Transverse colon (tissue), 4 donors: ENCODE results near the gene PTPRC. TPM values are rescaled to one million over a fixed set of nuclear protein-coding genes. Genes with fewer than 3 reads are reported as not detected.

Experiments used
- DNase-seq: peaks from one replicate; pipeline ENCODE4 v3.0.0-alpha.2; 2019
- H3K27ac ChIP-seq, 4 donors: fragments of 200-600 bp; sonication (generic); 2 replicates each; pipeline ENCODE4 v1.5.1; 2016 to 2018; ENCODE audit warnings: inconsistent platforms in 4 of 4
- H3K27me3 ChIP-seq: fragments of 200-600 bp; sonication (generic); 2 replicates; pipeline ENCODE4 v1.5.1; 2017; ENCODE audit warnings: inconsistent platforms
- H3K36me3 ChIP-seq, 4 donors: fragments of 200-600 bp; sonication (generic); 2 replicates each; pipeline ENCODE4 v1.5.1; 2017 to 2019; ENCODE audit warnings: inconsistent platforms in 4 of 4
- H3K4me1 ChIP-seq, 4 donors: fragments of 200-600 bp; sonication (generic); 2 replicates each; pipeline ENCODE4 v1.5.1; 2017 to 2020; ENCODE audit warnings: inconsistent platforms in 4 of 4
- H3K4me3 ChIP-seq, 4 donors: fragments of 200-600 bp; sonication (generic); 1 replicate in 1 of 4; 2 replicates in 3 of 4; pipeline versions ENCODE4 v1.5.1 to v1.6.1; 2017 to 2019; ENCODE audit warnings: inconsistent platforms in 4 of 4
- H3K9me3 ChIP-seq, 2 donors: fragments of 200-600 bp; sonication (generic); 2 replicates each; pipeline ENCODE4 v1.5.1; 2017 to 2019; ENCODE audit warnings: inconsistent platforms in 2 of 2
- CTCF ChIP-seq, 5 experiments: fragments of 200-600 bp in 3 of 5; fragments of 450-650 bp in 2 of 5; sonication (generic) in 3 of 5; IDR thresholded peaks; 1 replicate in 2 of 5; 2 replicates in 3 of 5; pipeline ENCODE4 v1.5.1; 2016 to 2017; ENCODE audit warnings: antibody characterized with exemption in 5 of 5, inconsistent platforms in 3 of 5, mild to moderate bottlenecking in 2 of 5, moderate library complexity in 1 of 5
- EP300 ChIP-seq: sonication (generic); formaldehyde crosslinking; IDR thresholded peaks from one replicate; pipeline ENCODE4 v1.6.1; 2017; ENCODE audit warnings: antibody characterized with exemption, low read depth
- POLR2A ChIP-seq: fragments of 450-650 bp; IDR thresholded peaks from one replicate; pipeline ENCODE4 v1.6.1; 2016; ENCODE audit warnings: antibody characterized with exemption, mild to moderate bottlenecking, moderate library complexity
- POLR2AphosphoS5 ChIP-seq, 3 donors: sonication (generic); formaldehyde crosslinking; IDR thresholded peaks; one replicate each; pipeline ENCODE4 v1.6.1; 2016; ENCODE audit warnings: antibody characterized with exemption in 3 of 3
- WGBS, 2 donors: methylation state at CpG; one replicate each; pipeline ENCODE4 v1.1.5; 2018; ENCODE audit warnings: low coverage in 1 of 2; 5-methylcytosine and 5-hydroxymethylcytosine counted together
- in situ Hi-C, 4 donors: fragments of 200-750 bp; cut with MboI; loops; one replicate each; pipeline versions ENCODE4 v1.15.0 to v1.15.1; 2017; ENCODE audit warnings: low sequenced_read_pairs in 3 of 4, low pct_ligation_motif_present in 1 of 4, low pct_unique_long_range_greater_than_20kb in 1 of 4
- intact Hi-C: fragments of 100-400 bp; cut with DNase I; formaldehyde crosslinking; loops from one replicate; pipeline ENCODE4 v1.15.1; 2023; ENCODE audit warnings: low total_unique reads
- total RNA-seq, 4 donors: library from RNA; depleted of rRNA; stranded (reverse); fragments of >200 nt; gene quantifications; one replicate each; pipeline ENCODE4 v1.1.0, GENCODE V29; 2016

PTPRC gene
- total RNA-seq, 4 donors from 2014 or later = 6.4 to 50.7 (median 25.6) TPM

- in situ Hi-C loops = loop anchor here in 3 of 4 donors (25.0 kb wide), 3 partner anchors 340 to 1740 kb away; no protein-coding TSS in a partner anchor
- no peak overlapping the region for H3K27ac ChIP-seq
Observed at GRCh38 chr1:198772626-198773025, 133.8 kb downstream of the PTPRC start.

GRCh38 chr1:198773030-198773429 is 134.2 kb downstream of the PTPRC start:
- 80 to 85% methylated on average over 1 of the region's 1 CpG for WGBS, 2 donors
- no peaks in the 10 kb centered on the region for H3K27me3 ChIP-seq
- intact Hi-C loops = no loop called here

More at GRCh38 chr1:198772626-198773025, 133.8 kb downstream of the PTPRC start:
- no peak for DNase-seq
- Histone ChIP-seq H3K4me3 (no peak overlapping the region), H3K9me3 (no peaks in the 10 kb centered on the region), H3K4me1 (peaks cover 0 to 3% (median 0%) of the 10 kb centered on the region in 4 donors), H3K36me3 (no peaks in the 10 kb centered on the region), H3K27me3 (no peaks in the 10 kb centered on the region)
- TF ChIP-seq POLR2A (no peak), EP300 (no peak)
- intact Hi-C loops = no loop called here

GRCh38 chr1:198773523-198773922 is 134.7 kb downstream of the PTPRC start:
- WGBS, 2 donors = 83 to 94% methylated on average over 1 to 3 of the region's 3 CpGs
- intact Hi-C loops = no loop called here
- H3K27me3 ChIP-seq = no peaks in the 10 kb centered on the region
- H3K36me3 ChIP-seq = no peaks in the 10 kb centered on the region
- DNase-seq = no peak
- in situ Hi-C loops = loop anchor here in 3 of 4 donors (25.0 kb wide), 3 partner anchors 339 to 1739 kb away; no protein-coding TSS in a partner anchor
- no peak for TF ChIP-seq POLR2A
- TF ChIP-seq POLR2AphosphoS5 (IDR thresholded peaks at IDR 0.05) = no peak
- TF ChIP-seq EP300 = no peak
- TF ChIP-seq CTCF (IDR thresholded peaks at IDR 0.05) = no peak
- H3K9me3 ChIP-seq = no peaks in the 10 kb centered on the region
- peaks cover 0 to 7% (median 0%) of the 10 kb centered on the region in 4 donors for H3K4me1 ChIP-seq
- no peak overlapping the region for H3K4me3 ChIP-seq
- no peak overlapping the region for H3K27ac ChIP-seq

More at GRCh38 chr1:198773030-198773429, 134.2 kb downstream of the PTPRC start:
- DNase-seq = no peak
- no peaks in the 10 kb centered on the region for H3K9me3 ChIP-seq
- in situ Hi-C loops = loop anchor here in 3 of 4 donors (25.0 kb wide), 3 partner anchors 339 to 1739 kb away; no protein-coding TSS in a partner anchor
- TF ChIP-seq POLR2AphosphoS5 (IDR thresholded peaks at IDR 0.05) (no peak), EP300 (no peak), CTCF (IDR thresholded peaks at IDR 0.05) (no peak), POLR2A (no peak)
- no peak overlapping the region for H3K4me3 ChIP-seq
- no peak overlapping the region for H3K27ac ChIP-seq
- H3K4me1 ChIP-seq = peaks cover 0 to 5% (median 0%) of the 10 kb centered on the region in 4 donors
- H3K36me3 ChIP-seq = no peaks in the 10 kb centered on the region

GRCh38 chr1:198774421-198774820 is 135.6 kb downstream of the PTPRC start:
- intact Hi-C loops = no loop called here
- TF ChIP-seq POLR2A (no peak), EP300 (no peak), POLR2AphosphoS5 (IDR thresholded peaks at IDR 0.05) (no peak), CTCF (IDR thresholded peaks at IDR 0.05) (no peak)
- in situ Hi-C loops = loop anchor here in 3 of 4 donors (25.0 kb wide), 3 partner anchors 338 to 1738 kb away; no protein-coding TSS in a partner anchor
- DNase-seq = no peak
- WGBS, 2 donors = 95 to 96% methylated on average over 2 of the region's 2 CpGs
- no peaks in the 10 kb centered on the region for H3K36me3 ChIP-seq
- H3K27me3 ChIP-seq = no peaks in the 10 kb centered on the region
- no peaks in the 10 kb centered on the region for H3K9me3 ChIP-seq
- H3K4me3 ChIP-seq = no peak overlapping the region
- H3K4me1 ChIP-seq = peaks cover 0 to 7% (median 0%) of the 10 kb centered on the region in 4 donors
- no peak overlapping the region for H3K27ac ChIP-seq

GRCh38 chr1:198775606-198776005 is 136.8 kb downstream of the PTPRC start:
- H3K4me3 ChIP-seq = no peak overlapping the region
- TF ChIP-seq CTCF (IDR thresholded peaks at IDR 0.05) (no peak), EP300 (no peak), POLR2AphosphoS5 (IDR thresholded peaks at IDR 0.05) (no peak), POLR2A (no peak)
- no peaks in the 10 kb centered on the region for H3K9me3 ChIP-seq
- no peaks in the 10 kb centered on the region for H3K27me3 ChIP-seq
- H3K36me3 ChIP-seq = no peaks in the 10 kb centered on the region
- 83 to 95% methylated on average over 1 to 6 of the region's 6 CpGs for WGBS, 2 donors
- H3K4me1 ChIP-seq = peaks cover 0 to 12% (median 0%) of the 10 kb centered on the region in 4 donors
- intact Hi-C loops = no loop called here
- H3K27ac ChIP-seq = peak overlapping the region in 2 of 4 donors; percentile 6 to 45
- in situ Hi-C loops = no loop called here
- DNase-seq = no peak
